GM21576 (cell line): Measurements from ENCODE around the gene TRIO.

Source experiments
- ATAC-seq: cut with Tn5 transposase; IDR thresholded peaks from one replicate; pipeline ENCODE4 v1.9.1; 2021; ENCODE audit warnings: mild to moderate bottlenecking, moderate library complexity; ENCODE audit not compliant: unreplicated experiment

Gene TRIO

DNA sequence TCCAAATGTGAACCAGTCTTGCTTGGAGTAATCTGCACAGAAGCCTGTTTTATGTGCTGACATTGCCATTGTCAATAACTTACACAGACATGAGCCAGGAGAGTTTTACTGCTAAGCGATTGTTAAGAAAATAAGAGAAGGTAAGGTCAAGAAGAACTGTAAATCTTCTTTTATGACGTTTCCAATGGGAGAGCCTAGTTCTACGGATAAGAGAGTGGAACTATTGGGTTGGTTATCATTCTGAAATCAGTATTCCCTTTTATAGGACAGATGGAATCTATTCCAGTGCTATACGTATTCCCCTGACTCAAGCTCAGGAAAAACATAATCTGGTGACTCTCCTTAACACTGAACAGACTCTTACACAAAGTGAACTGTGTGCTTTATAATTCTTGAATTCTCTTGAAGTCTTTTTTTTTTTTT is 300.5 kb downstream of the TRIO start:
- ATAC-seq, result no peak

DNA sequence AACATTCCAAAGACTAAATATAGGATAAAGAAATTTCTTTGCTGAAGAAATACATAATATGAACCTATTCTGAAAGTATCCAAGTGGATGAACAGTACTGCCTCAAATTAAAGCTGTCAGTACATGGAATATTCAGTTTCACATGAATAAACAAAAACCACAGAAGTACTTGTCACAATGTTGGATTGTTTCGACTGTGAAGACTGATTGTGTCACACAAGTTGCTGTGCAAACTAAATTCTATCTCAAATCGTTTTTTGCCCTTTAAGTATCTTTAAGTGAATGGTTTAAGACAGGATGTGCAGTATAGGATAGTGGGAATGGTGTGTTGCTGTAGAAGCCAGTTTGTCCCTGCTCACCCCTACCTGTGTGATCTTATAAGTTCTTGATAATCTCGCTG is 301.0 kb downstream of the TRIO start:
- no peak for ATAC-seq

DNA sequence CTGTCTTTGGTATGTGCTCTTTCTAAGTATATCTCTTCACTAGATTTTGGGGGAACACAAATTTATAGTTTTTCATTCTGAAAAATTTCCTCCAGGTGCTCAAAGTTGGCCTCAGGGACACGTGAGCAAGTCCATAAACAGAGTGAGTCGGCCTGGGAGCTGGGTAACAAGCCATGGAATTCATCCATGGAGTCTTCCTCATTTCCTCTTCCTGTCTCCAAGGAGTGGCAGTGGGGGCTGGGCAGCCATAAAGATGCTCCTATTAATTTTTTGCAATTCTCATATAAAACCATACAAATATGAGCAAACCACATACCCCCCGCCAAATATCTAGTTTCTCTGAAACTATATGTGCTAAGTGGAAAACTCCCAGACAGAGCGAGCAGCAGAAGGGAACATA is 301.9 kb downstream of the TRIO start:
- ATAC-seq, result no peak

DNA sequence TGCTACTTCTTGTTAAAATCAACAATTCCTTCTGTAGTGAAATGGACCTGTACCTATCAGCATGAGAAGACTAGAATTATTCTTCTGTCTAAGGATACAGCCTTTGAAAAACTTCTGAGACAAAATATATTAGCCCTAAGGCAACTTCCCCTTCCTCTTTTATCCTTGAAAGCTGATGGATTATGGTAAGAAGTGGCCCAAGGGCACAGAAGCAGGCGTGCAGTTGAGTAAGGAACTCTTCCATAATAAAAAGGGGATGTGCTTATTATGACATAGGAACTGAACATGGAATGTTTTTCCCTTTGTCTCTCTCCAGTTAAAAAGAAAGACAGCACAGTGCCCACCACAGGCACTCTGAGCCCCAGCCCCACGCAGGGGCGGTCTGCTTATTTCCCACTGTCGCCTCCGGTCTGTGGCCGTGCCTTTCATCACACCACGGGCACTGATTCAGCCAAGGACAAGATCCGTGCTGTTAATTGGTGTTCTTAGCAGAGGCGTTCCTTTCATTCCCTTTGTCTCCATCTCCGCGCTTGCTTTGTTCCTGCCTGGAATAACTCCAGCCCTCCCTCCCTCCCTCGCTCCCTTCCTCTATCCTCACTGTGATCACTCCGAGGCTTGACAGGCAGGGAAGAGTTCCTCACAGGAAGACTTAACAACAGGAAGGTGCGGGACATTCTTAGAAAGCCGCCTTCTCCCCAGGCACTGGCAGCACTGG is 302.6 kb downstream of the TRIO start:
- ATAC-seq, result no peak

DNA sequence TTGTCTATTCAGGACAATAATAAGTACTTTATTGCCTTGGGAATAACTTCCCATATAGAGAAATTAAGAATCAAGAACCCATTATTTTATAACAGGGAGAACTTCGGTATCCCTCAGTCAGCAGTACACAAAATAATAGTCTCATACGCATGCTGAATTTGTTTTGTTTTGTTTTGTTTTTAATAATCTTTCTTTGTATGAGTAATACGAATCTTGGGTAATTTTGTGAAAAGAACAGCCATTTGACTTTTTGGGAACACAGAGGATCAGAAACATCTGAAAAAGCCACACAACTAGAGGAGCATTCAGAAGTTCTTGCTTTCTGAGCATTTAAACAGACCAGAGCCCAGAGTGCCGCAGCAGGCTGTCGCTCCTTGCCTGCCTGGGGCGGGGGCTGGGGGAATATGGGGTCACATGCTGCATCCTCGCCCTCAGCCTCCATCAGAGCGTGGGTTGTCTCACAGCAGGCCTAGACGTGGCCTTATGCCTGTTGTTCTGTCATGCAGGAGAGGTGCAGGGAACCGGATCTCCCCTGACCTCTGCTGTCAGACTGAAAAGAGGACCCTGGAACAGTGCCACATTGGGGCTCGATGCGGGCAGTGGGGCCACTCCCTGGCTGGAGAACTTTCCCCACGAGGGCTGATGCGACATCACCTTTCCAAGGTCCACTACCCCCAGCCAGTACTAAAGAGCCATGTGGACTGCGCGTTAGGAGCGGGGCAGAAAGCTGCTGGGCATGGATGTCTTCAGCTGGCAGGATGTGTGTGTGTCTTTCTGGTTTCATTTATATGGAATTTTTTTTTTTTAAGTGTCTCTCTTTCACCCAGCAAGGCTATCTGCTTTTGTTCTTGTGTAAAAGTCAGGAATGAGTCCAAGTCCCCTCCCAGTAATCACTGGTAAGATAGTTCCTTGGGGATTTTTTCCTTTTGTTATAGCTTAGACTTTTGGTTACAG is 305.1 kb downstream of the TRIO start:
- peak; percentile 65 for ATAC-seq

DNA sequence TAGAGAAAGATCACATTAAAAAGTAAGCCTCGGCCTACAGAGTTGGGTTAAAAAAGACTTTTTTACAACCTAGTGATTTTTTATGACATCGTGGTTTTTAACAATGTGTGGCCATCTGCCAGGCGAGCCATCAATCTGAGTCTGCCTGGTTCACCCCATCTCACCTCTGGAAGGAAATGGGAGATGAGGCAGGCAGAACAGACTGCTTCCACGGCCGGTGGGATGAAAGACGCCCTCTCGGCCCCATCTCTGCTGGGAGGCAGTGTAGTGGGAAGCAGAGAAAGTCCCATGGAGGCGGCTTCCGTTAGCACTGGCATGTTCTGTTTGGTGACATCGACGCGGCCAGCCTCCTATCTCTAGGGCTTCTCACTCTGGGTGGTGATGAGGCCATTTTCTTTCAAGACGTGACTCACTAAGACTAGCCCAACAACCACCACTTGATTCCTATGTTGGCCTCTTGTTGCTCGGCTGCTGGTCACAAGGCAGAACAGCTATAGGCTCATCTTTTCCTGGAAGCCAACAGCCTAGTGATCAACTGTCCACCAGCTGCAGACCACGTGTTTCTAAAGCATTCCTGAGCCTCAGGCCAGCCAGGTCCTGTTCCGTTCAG is 306.0 kb downstream of the TRIO start:
- ATAC-seq, result no peak

DNA sequence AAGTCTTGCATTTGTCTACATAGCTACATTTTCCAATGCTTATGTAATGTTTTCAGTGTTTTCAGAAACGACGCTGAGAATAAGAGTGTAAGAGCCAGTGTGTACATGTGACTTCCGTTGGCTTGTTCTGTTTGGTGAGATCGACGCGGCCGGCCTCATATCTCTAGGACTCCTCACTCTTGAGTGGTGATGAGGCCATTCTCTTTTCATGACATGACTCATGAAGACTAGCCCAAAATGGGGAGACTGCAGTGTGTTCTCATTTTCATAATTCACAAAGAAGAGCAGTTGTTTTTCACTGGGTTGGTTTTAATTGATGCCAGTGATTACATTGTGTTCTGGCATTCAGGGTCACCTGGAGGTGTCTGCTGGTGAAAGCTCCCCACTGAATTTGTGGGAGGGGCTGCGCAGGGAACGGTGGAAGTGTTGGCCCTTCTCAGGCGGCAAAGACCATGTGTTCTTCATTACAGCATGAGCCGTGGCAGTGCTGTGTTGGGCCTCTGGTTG is 306.9 kb downstream of the TRIO start:
- no peak for ATAC-seq

DNA sequence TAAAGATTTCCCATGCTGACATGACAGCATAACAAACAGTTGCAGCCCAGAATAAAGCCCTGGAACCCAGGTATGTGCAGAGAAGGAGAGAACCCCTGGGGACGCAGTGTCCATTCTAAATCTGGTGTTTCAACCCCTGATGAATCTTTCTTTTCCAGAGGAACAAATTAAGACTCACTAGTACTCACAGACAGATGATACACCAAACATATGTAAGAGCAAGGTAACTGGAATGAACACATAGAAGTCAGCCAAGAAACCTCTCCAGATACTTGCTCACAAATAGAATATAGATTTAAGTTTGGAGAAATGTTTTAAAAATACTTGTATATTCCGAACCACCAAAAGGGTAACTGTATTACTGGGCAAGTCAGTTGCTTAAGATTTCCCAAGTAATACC is 307.6 kb downstream of the TRIO start:
- ATAC-seq, result no peak

DNA sequence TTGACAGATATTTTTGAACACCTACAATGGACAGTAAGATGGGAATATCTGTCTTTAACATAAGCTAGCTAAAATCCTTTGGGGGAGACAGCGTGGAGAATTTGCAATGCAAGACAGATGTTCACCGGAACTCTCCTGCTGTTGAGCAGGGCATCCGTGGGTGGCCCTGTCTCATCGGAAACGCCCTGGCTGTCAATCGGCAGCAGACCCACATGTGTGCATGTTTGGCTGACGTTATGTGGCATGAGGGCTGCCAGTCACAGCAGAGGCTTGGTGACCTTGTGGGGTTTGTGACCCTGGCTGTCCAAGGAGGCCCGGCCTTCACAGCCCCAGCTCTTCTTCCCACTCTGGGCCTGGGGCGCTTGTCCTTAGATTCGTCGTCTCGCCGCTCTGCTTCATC is 308.7 kb downstream of the TRIO start:
- ATAC-seq, result no peak

DNA sequence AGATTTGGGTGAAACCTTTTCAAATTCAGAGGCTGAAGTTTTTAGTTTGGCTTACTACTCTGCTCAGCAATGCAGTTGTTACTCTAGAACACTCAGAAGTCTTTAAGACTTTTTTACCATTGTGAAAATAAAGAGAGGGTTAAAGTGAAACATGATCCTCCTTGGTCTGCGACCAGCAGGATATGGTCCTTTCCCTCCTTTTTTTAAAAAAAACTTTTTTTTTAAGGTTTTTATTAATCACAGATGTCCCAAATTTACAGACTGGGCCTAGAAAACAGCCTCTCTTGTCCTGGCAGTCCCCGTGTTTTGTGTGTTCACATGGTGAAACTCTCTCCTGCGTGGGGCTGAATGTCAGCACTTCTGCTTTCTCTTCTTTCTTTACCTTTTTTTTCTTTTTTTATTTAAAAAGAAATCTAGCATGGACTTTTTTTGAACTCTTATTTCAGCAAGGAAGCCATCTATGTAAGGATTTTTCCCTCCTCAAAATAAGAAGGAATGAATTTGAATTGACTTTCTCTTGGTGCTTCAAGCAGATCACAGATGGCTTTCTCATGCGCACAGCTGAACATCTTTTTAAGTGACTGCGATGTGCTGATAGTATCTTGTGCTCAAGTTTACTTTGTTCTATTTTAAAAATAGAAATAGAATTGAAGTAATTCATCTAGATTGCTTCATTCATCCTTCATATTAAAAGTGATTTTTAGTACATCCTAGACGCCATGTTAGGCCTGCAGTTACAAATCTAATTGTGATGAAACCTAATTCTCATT is 309.7 kb downstream of the TRIO start:
- ATAC-seq, result no peak

DNA sequence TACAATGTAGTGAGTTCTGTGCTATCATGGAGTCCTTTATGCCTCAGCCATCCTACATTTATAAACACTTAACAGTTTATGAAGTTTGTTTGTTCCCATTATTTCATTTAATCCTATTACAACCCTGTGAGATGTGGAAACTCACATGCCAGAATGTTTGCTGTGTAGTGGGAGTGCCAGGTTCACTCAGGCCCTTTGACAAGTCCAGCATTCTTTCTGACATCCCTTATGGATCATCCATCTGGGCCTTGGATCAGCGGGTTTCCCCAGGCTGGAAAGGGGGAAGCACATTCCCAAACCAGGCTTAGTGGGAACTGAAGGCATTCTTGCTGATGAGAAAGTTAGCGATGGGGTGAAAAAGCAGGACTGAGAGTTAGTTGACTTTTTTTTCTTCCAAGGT is 310.3 kb downstream of the TRIO start:
- ATAC-seq, result no peak

DNA sequence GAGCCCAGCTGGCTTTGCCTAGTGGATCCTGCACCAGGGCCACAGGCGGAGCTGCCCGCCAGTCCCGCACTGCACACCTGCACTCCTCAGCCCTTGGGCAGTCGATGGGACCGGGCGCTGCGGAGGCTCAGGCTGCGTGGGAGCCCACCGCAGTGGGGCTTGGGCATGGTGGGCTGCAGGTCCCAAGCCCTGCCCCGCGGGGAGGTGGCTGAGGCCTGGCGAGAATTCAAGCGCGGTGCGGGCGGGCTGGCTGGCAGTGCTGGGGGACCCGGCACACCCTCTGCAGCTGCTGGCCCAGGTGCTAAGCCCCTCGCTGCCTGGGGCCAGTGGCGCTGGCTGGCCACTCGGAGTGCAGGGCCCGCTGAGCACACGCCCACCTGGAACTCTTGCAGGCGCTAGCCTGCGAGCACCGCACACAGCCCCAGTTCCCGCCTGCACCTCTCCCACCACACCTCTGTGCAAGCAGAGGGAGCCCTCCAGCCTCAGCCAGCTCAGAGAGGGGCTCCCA is 312.7 kb downstream of the TRIO start:
- ATAC-seq, result no peak

DNA sequence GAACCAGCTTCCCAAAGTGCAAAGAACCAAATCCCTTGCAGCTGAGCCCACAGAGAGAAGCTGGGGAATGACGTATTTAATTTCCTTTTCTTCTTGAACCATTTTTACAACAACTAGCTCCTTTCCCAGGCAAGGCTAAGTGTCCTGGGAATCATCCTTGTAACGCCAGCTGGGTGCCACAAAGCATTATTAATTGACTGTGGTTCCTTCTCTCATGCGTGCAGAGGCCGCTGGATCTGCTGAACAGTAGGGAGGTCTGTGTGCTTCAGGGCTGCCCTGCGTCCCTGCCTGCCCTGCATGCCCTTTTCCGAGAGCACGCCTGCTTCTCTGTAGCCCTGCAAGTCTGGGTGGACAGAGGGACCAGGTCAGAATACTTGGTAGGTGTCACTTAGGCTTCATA is 314.3 kb downstream of the TRIO start:
- no peak for ATAC-seq

DNA sequence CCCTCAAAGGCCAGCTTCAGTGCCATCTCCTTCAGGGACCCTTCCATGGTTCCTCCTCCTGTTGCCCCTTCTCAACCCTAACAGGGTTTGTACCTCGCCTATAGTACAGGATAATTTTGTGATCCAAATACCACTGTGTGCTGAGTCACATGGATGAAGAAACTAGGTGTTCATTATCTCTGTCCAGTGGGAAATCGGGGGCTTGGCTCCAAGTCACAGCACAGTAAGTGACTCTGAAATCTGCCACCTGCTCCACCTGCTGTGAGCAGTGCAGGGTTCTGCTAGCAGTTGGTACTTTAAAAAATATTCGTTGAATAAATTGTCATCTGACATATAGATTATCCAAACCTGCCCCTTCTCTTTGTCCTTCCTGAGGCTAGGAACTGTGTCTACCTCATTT is 315.3 kb downstream of the TRIO start:
- no peak for ATAC-seq

DNA sequence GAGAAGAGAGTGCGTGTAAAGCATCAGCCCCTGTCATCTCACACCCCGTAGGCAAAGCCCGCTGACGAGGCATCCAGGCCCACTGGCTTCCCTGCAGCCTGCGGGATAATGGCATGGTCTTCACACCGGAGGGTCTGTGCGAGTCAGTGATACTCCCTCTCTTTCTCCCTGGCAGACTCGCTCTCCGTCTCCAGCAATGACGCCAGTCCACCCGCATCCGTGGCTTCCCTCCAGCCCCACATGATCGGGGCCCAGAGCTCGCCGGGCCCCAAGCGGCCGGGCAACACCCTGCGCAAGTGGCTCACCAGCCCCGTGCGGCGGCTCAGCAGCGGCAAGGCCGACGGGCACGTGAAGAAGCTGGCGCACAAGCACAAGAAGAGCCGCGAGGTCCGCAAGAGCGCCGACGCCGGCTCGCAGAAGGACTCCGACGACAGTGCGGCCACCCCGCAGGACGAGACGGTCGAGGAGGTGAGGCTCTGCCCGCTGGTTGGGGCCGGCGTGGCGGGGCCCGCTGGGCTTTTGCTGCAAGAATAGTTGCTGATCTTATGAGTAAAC is 317.8 kb downstream of the TRIO start:
- no peak for ATAC-seq

DNA sequence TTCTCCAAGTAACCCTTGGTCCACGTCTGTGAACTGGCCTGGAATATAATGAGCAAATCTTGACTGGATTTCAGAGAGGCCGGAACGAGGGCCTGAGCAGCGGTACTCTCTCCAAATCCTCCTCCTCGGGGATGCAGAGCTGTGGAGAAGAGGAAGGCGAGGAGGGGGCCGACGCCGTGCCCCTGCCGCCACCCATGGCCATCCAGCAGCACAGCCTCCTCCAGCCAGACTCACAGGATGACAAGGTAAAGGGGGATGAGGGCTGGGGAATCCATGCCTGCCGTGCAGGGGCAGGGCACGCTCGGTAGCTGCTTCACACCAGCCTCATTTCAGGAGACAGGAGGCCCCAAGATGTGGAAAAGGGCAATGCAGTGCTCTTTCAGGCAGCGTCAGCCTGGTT is 319.5 kb downstream of the TRIO start:
- ATAC-seq, result no peak

DNA sequence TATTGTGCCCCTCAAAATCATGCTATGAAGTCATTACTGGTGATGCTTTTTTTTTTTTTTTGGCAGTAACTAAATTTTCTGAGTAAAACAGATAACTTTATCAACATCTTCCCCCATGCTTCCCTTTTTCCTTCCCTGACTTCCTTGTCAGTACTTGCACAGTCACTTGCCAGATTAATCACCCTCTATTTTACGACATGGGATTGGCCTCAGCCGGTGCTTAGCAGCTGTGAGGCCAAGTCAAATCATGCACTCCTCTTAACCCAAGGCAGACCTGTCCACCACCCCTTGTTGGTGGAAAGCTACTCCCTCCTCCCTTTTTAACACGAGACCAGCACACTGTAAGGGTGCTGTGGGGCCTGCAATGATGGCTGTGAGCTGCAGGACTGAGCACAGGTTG is 320.5 kb downstream of the TRIO start:
- ATAC-seq, result no peak

DNA sequence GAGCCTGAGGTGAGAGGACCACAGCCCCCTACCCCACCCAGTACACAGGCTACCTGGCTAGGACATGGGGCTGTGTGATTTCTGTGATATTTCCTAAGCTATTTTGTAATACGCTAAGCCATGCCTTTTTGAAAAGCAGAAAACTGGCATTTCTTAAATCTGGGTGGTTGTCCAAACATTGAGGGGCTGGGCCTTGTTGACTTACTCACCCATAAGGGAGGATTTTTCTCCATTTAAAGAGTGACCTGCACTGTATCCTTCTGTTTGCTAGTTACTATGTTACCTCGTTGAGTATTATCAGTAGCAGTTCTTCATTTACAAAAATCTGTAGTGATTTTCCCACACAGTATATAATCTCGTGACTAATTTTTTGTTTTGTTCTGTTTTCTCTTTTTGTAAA is 321.0 kb downstream of the TRIO start:
- ATAC-seq, result no peak

DNA sequence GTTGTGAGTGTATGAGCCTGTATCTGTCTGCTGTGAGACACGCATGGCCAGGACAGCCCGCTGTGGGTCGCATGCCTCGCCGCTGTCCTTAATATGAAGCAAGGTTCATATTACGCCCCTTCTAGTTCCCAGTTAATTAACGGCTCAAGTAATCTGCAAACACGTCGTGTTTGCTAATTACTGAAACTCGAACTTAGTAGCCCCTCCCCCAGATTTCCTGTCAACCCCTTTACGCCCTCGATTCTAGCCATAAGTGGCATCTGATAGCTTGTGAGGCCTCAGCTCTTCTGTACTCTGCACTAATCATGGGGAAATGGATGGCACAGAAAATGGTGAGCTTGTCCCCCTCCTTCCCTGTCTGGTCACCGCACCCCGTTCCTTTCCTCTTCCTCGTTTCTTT is 321.5 kb downstream of the TRIO start:
- no peak for ATAC-seq

DNA sequence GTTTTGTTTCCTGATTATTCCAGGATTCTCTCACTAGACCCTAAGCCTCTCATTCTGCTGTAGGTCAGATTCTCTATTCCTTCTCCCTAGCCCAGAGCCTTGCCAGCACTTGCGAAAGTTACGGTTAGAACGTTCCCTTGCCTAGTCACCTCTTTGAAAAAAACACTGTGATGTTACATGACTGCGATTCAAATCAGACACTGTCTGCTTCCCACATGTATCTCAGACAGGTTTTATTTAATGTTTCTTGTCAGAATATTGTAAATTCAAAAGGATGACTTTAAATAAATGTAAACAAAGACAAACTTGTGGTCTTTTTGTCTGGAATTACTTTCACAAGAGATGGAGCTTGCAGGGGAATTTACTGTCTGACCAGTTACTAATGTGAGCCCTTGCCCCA is 322.0 kb downstream of the TRIO start:
- no peak for ATAC-seq
